HG02623 (cell line): ENCODE measurements around the gene TNFRSF4.
"Not testable (repeated sequence)": the region's sequence is repeated elsewhere in the genome, so short reads cannot be mapped to it uniquely, and the experiment has no call there.

Source experiments
- ATAC-seq: cut with Tn5 transposase; IDR thresholded peaks from one replicate; pipeline ENCODE4 v1.9.1; 2021; ENCODE audit warnings: moderate library complexity; ENCODE audit not compliant: unreplicated experiment

The TNFRSF4 gene

DNA sequence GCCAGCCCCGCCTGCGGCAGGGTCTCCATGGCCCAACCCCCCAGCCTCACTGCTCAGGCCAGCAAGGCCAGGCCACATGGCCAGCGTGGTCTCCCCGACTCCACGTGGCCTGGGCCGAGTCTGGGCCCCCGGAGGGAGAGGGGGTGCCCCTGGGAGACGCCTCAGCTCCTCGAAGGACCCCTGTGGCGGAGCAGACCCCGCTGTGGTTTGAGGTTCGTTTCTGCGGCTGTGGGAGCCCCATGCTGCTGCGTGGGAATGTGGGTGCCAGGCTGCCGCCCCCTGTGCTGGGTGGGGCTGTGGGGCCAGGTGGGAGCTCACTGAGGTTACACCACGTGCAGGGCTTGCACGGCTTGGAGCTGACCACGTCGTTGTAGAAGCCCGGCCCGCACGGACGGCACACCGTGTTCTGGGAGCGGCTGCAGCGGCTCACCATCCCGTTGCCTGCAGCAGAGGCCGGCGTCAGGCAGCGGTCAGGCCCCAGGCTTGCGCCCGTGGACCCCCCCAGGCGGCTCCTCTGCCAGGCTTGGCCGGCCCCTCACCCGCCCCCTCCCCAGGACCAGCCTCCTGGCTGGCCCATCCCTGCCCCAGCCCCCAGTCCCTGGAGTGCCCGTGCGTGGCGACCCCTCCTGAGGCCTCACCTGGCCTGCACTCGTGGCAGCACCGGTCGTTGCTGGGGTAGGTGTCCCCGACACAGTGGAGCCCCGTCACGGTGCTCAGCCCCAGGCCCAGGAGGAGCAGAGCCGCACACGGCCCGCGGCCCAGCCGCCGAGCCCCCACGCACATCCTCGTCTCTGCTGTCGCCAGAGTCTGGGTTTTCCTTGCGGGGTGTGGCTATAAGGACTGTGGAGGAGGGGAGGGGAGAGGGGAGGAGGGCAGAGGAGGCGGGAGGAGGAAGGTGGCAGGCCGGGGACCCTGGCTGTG lies at the start of gene TNFRSF4:
TSS of gene TNFRSF4 (minus strand) at position 809 of the 921 bp plus-strand sequence. CDS start at position 783, 26 bp downstream.
- ATAC-seq = no peak

DNA sequence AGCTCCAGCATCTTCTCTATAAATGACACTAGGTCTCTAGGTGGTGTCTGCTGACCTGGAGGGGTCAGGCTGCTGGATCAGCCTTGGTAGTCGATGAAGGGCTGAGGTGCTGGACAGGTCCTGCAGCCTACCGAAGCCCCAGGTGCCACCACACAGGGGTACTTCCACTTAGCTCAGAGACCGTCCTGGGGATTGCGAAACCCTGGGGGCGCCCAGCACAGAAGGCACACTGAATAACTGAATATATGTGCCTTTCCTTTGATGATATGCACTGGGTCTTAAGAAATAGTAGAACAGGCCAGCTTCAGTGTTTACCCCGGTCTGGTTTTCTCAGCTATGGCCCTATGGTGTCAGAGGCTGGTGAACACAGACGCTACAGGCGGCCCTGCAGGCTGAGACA lies 48.8 kb upstream of the TNFRSF4 start:
- ATAC-seq = no peak

DNA sequence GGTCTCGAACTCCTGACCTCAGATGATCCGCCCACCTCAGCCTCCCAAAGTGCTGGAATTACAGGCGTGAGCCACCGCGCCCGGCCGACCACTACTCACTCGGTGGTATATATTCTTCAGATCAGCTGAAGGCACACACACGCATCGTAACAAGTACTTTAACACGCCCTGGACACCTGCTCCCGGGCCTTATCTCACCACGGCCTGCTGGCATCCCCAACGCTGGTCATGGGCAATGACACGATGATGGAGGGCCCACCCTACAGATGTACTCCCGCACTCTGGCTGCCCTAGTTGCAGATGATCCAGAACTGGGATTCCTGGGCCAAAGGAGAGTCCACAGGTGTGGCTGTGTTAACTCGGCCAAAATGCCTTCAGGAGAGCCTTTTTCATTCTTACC lies 48.1 kb upstream of the TNFRSF4 start:
- no peak for ATAC-seq

- no peak for ATAC-seq
Observed at GRCh38 chr1:1260843-1261560, 47.0 kb upstream of the TNFRSF4 start.

GRCh38 chr1:1259951-1260600 lies 46.1 kb upstream of the TNFRSF4 start:
- no peak for ATAC-seq

- ATAC-seq = no peak
Observed at GRCh38 chr1:1259540-1259939, 45.6 kb upstream of the TNFRSF4 start.

DNA sequence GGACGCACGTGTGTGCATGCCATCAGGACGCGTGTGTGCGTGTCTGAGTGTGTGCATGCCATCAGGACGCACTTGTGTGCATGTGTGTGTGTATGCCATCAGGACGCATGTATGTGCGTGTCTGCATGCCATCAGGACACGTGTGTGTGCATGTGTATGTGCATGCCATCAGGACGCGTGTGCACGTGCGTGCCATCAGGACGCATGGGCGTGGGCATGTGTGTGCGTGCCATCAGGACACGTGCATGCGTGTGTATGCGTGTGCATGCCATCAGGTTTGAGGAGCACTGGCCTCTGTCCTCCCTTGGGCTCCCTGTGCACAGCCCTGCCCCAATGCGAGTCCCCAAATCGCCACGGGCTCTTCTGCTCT lies 45.2 kb upstream of the TNFRSF4 start:
- no peak for ATAC-seq

- ATAC-seq = no peak
Observed at GRCh38 chr1:1256956-1257871, 43.3 kb upstream of the TNFRSF4 start.

GRCh38 chr1:1255611-1256010 lies 41.7 kb upstream of the TNFRSF4 start:
- ATAC-seq = no peak

DNA sequence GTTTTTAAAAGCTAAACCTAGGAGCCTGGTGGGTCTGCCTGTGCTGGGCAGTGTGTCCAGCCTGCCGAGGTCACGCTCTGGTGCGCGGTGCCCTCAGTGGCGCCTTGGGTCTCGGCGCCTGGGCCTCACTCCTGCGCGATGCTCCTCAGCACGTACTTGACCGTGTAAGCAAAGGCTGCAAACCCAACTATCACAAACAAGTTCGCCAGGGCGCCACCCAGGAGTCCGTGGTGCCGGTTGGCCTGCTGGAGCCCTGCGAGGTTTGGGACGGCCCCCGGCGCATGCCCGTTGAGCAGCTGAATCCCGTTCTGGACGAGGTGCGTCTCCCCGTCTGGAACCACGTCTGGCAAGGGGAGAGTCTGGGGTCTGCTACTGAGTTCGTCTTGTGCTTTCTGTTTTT lies 41.1 kb upstream of the TNFRSF4 start:
- no peak for ATAC-seq

DNA sequence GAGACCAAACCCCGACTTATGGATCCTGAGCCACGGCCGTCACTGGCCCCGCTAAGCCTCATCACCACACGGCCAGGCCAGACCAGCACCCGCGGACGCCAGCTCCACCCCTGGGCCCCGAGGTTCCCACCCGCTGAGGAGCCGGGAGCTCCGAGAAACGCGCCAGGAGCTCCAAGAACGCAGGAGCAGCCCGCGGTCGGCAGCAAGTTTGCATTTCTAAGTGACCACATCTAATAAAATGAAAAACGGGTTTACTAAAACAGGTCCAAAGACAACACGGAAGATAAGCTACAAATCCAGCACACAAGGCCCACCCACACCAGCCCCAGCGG lies 40.7 kb upstream of the TNFRSF4 start:
- ATAC-seq = no peak

DNA sequence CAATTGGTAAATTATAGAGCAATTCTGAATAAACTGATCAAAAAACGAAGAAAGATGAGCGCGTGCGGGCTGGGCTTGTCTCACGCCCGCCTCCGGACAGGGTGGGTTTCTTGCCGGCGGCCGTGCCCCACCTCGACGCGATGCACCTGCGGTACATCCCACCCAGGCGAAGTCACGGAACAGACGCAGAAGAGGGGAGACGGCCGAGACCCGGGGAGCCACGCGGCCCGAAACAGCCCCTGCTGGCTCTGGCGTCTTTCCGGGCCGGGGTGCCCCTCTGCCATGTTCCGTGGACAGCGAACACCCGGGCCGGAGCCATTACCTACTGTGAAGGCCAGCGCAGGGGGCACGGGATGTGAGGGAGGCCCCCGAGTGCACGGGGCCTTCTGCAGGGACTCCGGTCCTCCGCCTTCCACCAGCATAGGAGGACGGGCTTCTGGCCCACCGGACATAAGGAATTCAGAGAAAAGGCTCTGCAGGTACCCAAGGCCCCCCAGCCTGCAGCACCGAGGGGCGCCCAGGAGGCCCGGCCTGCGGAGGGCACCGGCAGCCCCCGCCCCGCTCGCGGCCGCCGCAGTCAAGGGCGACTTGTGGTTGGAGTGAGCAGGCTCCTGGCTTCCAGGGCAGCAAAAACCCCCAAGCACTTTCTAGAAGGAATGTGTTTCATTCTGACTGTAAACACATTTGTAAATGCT lies 40.2 kb upstream of the TNFRSF4 start:
- no peak for ATAC-seq

GRCh38 chr1:1253314-1253713 lies 39.4 kb upstream of the TNFRSF4 start:
- no peak for ATAC-seq

DNA sequence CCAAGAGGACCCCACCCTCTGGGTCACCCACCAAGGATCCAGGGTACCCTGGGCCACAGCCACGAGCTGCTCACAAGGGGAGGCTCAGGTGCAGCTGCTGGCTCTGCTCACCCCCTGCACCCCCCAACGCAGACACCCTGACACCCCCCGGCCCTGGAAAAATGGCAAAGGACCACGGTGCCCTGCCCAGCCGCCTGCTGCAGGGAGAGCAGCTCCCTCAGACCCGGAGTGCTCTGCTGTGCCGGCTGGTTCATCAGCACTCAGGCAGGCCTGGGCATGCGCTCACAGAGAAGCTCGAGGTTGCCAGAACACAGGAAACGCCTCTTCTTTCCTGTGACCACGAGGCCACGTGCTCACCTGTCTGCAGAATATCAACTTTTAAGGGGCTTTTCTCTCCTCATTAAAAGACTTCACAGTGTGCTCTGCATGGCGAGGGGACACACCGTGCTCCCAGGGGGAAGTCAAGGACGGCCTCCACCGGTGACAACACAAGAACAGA lies 36.9 kb upstream of the TNFRSF4 start:
- no peak for ATAC-seq

- not testable (repeated sequence) for ATAC-seq
Observed at GRCh38 chr1:1248009-1248913, 34.3 kb upstream of the TNFRSF4 start.

DNA sequence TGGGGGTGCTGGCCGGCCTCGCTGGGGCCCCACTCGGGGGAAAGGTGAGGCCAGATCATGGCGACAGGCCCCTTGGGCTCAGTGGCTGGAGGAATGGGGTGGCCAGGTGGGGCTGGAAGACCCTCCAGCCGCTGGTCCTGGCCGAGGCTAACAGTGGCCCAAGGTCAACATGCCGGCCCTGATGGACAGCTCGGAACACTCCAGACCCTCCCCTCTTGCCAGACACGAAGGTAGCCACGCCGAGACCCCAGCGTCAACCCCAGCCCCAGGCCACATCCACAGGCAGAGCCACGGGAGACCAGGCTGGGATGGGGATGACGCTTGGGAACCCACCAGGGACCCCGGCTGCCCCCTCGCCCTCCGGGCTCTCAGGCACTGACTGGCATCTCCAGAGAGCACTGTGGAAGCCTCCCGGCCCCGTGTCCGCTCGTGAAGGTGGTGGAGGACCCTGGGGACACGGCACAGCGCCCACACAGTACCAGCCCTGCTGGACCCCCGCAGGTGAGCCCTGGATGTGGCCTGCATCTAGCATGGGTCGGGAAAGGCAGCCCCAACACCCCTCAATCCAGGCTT lies 33.5 kb upstream of the TNFRSF4 start:
- ATAC-seq = no peak

DNA sequence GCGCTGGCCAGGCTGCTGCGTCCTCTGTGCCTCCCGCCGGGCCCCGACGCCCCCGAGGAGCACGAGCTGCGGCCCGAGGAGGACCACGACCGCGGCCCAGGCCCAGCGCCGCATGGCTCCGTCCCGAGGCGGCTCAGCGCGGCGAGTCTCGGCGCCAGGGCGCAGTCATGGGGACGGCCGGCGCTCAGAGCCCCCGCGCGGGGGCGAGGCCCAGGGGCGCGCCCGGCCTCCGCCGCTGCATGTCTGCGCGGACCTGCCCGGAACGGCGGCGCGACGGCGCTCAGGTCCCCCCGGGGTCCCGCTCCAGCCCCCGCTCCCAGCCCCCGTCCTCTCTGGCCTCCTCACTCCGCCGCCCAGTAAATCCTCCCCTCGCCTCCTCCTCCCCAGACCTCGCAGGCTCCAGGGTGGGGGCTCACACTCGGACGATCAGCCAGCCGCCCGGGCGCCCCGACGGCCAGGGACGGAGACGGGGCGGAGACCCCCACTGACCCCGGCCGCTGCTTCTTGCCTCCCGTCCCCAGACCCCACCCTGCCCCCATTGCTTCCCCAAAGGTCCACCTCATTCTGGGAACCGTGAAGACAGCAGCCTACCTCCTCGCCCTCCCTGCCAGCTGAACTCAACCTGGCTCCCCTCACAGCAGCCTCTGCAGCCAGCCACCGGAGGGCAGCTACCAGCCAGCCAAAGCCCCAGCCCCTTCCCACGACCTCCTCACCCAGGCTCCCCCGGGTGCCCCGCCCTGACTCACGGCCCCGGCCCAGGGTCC lies 32.8 kb upstream of the TNFRSF4 start, which contains the start of gene C1QTNF12:
TSS of gene C1QTNF12 (minus strand) at position 146 of the 764 bp plus-strand sequence. CDS start at position 114, 32 bp downstream.
- ATAC-seq = no peak
